ENCODE results near the gene KCNMA1.

Gene KCNMA1

GRCh38 chr10:77120666-77121376 lies 516.8 kb downstream of the KCNMA1 start:
- DNase-seq = no peak

GRCh38 chr10:77120012-77120411 lies 517.6 kb downstream of the KCNMA1 start:
- DNase-seq = no peak

DNA sequence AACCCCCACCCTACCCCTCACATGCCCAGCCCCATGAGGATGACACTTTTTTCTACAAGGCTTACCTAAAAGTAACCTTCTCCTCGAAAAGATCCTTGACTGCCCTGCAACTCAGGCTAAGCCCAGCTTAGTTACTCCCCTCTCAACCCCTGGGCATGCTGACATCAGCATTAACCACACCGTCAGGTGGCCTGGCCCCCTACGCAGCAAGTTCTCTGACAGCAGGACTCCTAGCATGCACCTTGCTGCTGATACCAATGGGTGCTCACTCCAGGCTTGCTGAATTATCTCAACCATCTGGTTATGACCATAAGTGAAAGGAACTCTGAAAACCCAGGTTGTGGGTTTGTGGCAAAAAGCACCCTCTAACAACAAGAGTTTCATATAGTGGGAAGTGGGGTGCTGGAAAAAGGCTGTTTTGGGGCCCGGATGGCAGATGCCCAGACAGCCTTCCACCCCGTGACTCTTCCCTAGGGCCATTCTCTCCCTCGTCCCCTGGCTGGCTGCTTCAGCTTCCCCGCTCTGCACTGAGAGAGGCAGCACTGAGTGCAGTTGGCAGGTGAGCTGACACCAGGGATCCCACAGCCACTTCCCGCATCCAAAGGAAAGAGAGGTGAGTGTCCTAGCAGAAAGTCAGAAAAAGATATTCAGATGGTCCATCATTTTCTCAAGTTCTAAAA lies 518.9 kb downstream of the KCNMA1 start:
- no peak for DNase-seq

GRCh38 chr10:77117501-77117900 lies 520.1 kb downstream of the KCNMA1 start:
- DNase-seq = no peak

- no peak for DNase-seq
These were observed 520.7 kb downstream of the KCNMA1 start for GRCh38 chr10:77116904-77117303.

DNA sequence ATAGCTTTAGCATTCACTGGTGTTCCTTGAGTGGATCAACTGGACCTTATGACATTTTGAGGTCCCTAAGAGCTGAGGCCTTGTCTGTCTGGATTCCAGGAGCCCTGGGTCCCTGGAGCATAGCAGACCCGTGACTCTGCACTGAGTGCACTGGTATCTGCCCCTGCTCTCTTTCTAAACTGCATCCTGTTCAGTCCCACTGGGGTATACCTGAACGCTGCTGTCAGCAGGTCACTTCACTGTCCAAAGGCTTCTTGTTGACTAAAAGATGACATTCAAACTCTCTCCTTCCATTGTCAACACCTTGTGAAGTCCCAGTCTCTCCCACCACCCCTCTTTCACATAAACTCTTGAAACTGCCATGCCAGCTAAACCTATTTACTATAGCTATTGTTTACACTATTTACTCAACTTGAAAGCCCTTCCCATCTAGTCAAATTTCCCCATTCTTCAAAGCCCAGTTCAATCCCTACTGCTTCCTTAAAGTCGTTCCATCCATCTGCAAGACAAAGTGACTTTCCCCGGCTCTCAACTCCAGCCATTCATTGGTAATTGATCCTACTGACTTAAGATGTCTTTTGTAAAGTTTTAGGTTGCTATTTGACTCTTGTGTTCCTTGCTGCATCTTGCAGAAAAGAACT lies 523.3 kb downstream of the KCNMA1 start:
- DNase-seq = no peak

DNA sequence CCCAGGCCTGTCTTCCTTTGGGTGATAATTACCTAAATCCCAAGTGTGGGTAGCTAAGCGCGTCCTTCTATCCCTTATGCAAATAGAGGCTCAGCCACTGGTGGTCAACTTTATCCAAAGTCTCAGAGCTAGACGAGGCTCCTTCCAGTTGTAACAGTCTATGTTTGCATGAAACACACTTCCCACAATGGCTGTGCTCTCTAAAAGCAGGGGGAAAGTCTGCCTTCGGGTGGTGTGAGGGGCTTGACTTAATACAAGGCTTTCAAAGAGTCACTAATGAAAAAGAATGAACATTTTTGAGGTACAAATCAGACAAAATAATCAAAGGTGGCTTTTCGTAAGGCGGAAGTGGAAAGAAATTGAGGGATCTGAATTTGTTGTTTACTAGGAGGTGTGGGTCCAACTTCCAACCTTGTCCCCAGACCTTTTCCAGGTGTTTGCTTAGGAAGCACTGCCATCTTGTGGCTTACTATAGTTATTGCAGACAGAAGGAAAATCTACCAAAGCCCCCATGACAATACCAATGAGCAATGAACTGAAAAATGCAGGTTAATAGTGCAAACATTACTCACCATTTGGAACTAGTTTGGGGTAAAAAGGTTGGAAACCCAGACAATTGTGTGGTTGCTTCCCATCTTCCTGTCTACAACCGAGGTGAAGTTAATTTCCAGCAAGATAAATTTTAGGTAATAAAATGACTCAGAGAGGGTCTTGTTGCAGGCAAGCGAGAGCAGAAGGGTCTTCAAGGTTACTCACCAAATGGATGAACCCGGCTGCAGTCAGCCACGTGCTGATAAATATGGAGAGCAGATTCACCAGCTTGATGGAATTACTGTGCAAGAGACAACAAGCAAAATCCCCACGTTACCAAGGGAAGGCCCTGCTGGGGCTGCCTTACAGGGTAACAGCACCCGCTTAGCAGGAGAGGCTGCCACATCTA lies 525.7 kb downstream of the KCNMA1 start:
- DNase-seq = no peak

DNA sequence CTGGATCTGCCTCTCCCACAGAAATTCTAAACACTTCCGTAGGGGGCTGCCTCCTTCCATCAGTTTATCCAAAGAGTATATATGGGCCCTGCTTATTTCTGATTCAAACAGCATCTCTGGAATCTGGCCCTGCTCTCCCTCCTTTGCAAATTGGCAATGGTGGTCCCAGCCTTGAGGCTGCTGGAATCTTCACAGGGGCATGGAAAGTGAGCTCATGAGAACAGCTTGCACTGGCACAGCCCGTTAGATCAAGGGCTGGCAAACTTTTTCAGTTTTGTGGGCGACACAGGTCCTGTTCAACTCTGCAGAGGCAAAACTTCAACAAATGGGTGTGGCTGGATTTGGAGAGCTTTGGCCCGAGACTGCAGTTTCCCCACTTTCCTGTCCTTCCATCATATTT lies 526.9 kb downstream of the KCNMA1 start:
- DNase-seq = no peak

DNA sequence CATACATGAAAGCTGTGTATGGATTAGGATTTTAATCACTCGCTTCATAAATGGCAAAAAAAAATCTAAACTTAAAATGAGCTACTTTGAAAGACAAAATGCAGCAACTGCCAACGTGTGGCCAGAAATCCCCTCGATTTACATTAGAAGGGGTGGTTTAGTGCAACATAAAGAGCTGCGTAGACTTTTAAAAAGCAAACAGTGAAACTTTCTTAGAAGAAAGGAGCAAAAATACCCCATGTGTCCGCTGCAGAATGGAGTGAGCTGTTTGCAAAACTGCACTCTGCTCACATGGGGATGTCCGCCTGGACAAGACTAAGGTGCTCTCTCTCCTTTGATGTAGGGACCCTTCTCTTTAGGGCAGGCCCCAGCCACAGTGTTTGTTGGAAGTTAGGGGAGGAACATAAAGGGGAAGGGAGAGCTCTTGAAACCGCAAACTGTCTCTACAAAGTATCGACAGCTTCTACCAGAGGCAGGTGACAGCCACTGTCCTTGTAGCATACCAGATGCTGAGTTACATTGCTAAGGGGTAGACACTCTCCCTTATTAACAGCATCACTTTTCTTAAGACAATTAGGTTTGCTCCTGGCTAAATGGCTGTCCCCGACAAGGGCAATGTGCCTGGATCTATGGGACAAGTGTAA lies 528.1 kb downstream of the KCNMA1 start:
- no peak for DNase-seq

DNA sequence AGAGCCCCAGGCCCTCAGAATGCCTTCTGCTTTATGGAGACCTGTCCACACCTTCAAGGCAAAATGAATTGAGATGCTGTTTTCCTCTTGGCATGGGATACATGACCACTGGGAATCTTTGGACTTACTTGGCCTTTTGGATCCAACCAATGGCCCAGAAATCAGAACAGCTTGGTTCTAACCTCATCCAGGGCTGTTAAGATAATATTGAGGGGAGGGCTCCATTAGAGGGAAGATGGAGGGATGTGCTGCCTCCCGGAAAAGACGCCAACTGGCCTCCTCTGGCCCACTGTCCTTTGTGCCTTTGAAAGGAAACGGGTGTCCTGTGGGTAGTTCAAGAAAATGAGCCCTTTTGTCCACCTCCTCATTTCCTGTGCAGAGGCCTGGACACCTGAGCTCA lies 530.9 kb downstream of the KCNMA1 start:
- no peak for DNase-seq

DNA sequence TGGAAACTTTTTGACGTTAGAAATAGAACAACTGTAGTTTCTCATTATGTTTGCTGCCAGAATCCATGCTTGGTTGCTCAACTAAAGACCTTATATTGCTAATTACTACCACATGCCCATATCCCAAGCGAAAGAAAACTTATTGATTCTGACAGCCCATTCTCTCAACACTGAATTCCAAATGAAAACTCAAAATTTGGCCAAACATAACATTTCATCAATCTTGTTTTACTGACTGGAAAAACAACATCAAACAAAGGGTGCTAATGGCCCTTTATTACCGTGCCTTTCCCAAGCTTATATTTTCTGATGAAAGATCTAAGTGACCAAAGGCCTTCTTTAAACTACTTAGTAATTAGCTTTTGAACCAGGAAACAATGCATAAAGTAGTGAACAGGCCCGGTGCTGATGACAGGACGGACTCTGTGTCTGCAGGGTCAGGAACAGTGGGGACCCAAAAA lies 531.8 kb downstream of the KCNMA1 start:
- no peak for DNase-seq

DNA sequence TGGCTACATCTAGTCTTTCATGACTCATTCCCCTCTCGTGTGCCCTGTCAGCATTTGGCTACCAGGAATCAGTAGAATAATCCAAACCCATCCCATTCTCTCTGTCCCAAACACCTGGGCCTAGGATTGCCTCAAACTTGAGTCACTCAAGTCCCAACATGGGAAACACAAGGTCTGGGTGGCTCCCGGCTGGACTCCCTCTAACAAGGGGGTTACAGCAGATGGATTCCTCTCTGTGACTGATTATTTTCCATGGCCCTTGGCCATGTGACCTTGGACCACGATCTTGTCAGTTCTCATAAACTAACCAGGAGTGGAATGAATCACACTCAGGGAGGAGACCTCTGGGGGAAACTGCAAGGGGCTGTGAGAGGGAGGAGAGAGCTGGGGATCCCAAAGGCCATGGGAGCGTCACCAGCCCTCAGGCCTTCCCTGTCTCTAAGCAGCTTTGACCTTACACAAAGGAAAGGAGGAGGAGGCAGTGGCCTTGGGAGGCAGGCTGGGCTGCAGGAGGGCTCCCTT lies 533.1 kb downstream of the KCNMA1 start:
- no peak for DNase-seq

DNA sequence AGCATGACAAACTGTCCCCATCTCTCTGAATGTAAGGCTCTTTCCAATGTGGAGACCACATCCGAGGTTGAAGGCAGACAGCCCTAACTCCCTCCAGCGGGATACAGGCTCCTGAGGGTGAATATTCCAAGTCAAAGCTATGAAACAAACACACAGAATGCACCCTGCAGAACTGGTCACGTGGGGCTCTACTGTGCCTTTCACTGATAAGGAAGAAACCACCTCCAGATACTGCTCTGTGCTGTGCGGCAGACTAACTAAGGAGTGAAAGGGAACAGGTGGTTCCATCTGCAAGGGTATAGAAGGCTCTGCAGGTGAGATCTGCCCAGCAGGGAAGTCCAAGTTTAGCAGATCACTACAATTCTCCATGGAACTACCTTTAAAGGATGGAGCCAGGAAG lies 534.4 kb downstream of the KCNMA1 start:
- no peak for DNase-seq

DNA sequence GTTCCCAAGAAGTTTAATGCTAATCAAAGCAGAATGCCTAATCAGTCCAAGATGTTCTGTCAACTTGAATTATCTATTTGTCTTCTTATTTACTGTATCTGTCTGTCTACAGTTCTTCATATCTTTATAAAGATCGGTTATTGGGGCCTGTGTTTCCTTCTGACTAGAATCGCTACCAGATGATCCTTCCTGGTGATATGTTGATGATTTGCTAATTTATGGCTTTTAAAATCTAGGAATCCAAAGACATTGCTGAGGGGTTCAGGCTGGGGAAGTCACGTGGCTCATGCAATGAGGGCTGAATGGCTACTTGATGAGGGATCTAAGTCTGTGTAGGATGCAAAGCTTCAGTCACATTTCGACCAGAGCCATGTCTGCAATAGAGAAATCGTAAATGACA lies 536.3 kb downstream of the KCNMA1 start:
- DNase-seq = no peak

GRCh38 chr10:77099136-77099535 lies 538.5 kb downstream of the KCNMA1 start:
- DNase-seq = no peak

GRCh38 chr10:77097625-77098024 lies 540.0 kb downstream of the KCNMA1 start:
- DNase-seq = no peak

- no peak for DNase-seq
These were observed 544.5 kb downstream of the KCNMA1 start for GRCh38 chr10:77093126-77093525.

DNA sequence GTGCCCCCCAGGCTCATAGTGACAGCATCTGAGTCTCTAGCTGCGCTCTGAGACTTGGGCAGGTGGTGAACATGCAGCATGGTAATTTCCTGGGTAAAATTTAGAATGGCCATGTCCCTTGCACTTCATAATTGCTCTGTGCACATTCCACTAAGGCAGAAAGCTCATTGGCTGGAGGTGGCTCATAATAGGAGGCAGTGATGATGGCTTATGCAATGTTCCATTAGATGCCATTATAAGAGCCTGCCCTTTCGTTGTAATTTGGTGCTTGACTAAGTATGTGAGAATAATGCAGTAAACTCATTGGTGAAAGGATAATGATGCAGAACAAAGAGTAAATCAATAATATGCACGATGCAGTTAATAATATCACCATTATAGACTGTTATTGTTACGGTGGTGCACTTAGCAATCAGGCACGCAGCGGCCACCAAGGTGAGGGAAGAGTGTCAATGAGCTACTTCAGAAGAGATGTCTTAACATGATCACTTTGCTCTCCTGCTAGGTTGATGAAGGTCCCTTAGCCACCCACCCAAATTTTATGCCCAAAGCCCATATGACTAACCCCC lies 545.9 kb downstream of the KCNMA1 start:
- DNase-seq = no peak

GRCh38 chr10:77090381-77091356 lies 546.9 kb downstream of the KCNMA1 start:
- DNase-seq = no peak

DNA sequence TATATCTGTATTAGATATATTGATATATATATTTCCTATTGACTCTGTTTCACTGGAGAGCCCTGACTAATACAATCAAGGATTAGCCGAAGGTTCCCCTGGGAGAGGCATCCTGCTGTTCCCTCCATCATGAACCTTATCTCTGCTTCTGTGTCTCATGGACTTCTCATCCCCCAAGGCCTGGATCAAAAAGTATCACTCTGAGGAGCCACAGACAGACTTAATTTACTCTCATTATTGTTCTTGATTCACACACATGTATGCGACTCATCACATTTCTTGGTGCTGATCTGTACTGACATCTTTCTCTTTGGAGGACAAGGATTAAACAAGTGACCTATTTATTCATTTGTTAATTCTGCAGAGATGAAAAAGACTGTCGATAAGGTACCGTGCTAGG lies 550.2 kb downstream of the KCNMA1 start:
- DNase-seq = no peak

DNA sequence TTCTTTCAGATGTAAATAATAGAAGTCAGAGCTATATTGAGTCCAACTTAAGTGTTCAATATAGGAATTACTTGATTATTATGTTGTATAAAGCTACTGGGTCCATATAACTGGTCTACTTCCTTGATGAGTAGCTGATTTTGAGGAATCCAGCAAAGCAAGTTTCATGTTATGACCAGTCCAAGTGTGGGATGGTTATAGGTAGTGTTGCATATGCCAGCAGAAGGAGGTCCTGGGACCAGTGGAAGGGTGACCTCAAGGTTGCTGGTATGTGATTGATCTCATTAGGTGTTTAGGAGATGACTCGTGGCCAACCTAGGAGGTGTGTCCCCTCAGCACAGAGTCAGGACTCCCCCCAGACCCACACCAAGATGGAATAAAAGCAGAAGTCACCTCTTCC lies 551.5 kb downstream of the KCNMA1 start:
- no peak for DNase-seq
